Left forelimb (tissue), 1 donor: ENCODE measurements around the gene NR2F6.

Source experiments
- DNase-seq: peaks from one replicate; pipeline ENCODE4 v3.0.0-alpha.2; 2018; ENCODE audit warnings: low spot score

The NR2F6 gene

GRCh38 chr19:17263712-17264640 is 18.3 kb upstream of the NR2F6 start:
- DNase-seq: no peak

DNA sequence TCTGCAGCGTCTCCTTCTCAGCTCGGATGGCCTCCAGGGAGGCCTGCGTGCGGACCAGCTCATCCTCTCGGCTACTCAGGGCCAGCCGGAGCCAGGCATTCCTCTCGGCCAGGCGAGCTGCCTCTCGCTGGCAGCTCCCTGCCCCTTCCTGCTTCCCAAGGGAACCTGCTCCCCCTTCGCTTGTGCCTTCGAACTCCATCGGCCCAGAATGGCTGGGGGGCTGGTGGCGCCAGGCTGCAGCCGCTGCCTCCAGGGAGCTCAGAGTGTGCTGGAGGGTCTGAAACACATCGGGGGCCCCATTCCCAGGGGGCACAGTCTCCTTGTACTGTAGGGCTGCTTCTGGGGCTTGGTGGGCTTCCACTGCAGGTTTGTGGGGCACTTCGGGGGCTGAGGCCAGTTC is 16.8 kb upstream of the NR2F6 start:
- DNase-seq: no peak

DNA sequence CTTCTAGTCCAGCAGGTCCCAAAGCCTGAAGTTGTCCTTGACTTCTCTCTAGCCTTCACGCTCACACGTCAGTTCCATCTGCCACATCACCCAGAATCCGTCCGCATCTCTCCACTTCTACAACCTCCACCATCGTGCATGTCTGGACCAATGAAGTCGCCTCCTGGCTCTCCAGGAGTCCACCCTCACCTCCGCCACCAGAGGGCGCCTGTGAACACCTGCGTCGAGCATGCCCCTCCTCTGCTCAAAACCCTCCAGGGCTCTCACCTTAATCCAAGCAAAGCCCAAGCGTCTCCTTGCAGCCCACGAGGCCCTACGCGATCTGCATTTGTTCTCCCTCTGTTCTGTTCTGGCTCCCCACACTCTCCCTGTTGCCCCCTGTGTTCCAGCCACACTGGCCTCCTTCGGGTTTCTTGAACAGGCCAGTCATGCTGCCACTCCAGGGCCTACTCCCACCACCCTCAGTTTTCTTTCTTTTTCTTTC is 15.2 kb upstream of the NR2F6 start:
- no peak for DNase-seq

- no peak for DNase-seq
These were observed 14.2 kb upstream of the NR2F6 start for GRCh38 chr19:17259934-17260333.

DNA sequence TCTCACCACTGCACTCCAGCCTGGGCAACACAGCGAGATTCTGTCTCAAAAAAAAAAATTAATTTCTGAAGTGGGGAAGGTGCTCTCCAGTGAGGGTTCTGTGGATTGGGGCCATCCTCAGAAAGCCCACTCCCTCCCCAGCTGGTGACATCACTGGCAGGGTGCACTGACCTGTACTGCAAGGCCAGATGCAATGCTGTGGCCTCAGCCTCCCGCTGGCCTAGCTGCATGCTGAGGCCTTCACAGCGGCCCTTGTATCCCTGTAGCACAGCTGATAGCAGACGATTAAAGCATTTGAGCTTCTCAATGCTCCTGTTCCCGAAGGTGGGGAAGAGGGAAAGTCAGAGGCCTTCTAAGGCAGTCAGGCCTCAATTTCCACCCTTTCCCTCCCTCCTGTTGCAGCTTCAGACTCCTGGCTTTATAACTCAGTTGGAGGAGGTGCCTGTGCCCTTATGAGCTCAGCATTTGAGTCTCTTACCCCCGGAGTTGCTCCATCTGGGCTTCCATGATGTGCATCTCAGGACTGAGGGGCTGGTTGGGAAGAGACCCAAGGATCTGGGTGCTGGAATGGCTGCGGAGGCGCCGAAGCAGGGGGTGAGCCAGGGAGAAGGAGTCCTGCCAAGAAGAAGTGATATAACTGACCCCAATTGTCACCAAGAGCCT is 13.5 kb upstream of the NR2F6 start:
- no peak for DNase-seq

DNA sequence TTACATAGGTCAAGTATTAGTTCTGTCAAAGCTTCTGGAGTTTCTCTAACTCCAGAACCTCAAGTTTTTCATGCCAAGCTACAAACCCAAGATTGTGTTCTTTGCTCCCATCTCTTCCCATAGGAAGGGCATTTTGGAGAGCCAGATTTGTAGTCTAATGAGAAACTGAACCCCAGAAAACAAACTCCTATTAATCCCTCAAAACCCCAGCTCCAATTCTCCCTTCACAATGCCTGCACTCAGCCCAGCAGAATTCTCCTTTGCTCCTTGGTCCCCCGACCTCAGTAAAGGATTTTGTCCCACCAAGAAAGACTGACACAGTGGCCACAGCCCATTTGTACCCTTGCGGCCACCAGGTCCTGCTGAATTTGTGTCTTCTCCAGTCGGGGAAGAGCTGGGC is 10.4 kb upstream of the NR2F6 start:
- DNase-seq: no peak

GRCh38 chr19:17255150-17255621 is 9.5 kb upstream of the NR2F6 start:
- no peak for DNase-seq

DNA sequence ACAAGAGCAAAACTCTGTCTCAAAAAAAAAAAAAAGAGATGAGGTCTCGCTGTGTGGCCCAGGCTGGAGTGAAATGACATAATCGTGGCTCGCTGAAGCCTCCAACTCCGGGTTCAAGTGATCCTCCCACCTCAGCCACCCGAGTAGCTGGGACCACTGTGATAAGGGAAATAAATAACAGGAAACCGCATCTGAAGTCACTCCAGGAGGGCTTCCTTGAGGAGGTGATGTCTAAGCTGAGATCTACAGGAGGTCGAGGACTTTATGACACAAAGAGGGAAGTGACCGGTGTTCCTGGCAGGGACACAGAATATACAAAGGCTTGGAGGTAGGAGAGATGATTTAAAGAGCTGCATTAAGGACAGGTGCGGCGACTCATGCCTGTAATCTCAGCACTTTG is 8.9 kb upstream of the NR2F6 start:
- DNase-seq: no peak

GRCh38 chr19:17249887-17250548 is 4.3 kb upstream of the NR2F6 start:
- no peak for DNase-seq

DNA sequence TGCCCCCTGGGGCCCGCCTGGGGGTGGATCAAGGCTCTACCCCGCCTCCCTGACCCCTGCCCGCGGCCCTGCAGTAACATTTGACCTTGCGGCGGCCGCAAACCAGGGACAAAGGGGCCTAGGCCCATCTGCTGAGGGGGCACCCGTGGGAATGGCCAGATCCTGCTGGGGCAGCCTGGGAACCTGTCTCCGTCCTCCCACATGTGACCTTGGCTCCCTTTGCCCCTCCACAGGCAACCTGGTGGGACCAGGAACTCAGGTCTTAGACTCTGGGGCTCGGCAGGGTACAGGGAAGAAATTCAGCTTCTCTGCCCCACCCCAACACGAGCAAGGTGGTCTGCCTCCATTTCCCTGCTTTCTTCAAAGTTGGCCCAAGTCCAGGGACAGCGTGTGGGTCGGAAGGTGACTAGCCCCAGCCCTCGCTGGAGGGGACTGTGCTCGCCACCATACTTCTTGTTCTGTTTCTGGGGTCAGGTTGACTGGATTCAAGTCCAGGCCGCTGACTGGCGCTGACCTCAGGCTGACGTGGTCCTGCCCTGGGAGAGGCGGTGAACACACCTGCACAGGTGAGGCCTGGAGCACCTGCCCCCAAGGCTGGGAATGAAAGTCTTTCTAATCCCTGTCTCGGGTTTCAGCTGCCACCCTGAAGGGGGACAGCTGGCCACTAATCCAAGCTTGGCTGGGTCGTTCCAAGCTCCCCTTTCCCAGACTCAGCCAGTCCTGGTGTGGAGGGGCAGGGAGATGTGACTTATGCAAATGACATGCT is 2.5 kb upstream of the NR2F6 start:
- DNase-seq: no peak

DNA sequence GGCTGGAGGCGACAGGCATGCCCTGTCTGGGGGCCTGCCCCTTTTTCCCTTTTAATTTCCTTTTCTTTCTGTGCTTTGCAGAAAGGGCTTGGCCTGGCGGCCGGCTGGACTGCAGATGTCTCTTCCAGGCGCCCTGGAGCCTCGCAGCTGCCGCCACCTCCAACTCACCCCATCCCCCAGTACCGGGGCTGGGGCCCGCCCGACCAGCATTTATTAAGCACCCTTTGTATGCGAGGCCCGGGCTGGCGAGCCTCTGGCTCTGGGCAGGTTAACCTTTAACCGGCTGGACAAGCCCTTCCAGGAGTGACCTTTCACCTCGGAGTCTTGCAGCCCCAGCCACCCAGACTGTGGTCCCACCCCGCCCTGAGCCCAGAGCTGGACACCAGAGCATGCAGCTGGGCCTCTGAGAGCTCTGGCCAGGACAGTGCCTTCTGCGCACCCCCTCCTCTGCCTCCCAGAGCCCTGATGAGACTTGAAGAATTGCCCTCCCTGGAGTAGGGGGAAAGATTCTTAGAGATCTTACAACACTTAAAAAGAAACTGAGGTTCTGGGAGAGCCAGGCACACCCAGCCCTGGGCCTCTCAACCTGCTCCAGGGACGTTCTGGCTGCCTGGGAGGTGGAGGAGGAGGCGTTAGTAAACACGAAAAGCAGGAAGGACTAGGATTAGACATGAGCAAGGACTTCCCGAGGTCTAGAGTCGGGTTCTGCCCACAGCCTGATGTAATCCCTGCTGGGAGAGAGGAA is 1.1 kb upstream of the NR2F6 start:
- DNase-seq: no peak

DNA sequence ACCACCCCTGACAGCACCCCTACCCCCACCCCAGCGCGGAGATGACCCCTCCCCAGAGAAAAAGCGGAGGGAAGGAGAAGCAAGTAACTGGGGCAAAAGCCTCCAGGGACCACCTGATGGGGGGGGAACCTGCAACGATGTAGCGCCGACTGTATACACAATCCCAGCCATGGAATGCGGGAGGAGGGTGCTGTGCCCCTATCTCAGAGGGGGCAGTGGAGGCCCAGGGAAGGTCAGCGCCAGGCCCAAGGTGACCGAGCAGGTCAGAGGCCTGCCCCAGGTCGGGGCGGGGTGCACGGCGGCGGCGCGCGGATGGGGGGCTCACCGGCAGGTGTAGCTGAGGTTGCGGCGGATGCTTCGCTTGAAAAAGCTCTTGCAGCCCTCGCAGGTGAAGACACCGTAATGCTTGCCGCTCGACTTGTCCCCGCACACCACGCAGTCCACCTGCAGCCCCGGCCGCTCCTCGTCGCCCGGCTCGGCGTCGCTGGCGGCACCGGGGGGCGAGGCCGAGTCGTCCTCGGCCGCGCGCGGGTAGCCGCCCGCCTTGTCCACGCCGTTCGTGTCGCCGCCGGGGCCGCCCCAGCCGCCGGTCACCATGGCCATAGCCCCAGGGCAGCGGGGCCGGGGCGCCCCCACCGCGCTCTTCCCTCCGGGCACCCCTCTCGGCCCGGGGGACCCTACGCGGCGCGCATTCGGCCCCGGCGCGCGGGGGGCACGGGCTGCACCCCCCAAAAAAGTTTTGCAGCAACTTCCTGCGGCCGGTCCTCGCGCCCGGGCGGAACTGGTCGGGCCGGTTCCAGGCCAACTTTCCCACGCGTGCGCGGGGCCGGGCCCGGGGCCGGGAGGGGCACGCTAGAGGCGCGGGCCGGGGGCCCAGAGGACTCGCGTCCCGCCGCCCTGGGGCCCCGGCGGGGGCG is 843 bp downstream of the NR2F6 start:
- DNase-seq: no peak

GRCh38 chr19:17243830-17244617 is 1.7 kb downstream of the NR2F6 start:
- no peak for DNase-seq

DNA sequence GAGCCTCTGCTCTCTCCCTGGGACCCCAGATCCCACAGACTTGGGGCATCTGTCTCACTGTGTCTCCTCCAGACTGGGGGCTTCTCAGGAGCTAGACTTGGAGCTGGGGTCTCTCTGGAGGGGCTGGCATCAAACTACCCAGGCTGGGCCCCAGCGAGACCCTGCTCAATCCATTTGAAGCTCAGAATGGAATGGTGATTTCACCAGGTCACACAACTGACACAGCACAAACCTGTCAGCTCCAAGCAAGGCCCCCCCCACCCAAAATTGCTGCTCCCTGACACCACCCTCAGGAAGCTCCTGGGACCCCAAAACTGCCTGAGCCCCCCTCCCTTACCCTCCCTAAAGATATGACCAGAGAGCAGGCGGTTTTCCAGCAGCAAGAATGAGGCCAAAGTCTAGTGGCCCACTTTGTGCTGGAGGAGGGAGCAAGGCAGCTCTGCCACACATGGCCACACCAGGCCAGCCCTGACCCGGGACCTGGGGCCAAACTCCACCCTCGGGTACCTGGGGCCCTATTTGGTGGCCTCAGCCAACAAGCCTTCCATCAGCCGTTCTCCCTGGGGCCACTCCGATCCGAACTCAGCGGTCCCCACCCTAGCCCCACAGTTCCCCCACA is 2.4 kb downstream of the NR2F6 start:
- DNase-seq: no peak

GRCh38 chr19:17242431-17243208 is 3.1 kb downstream of the NR2F6 start:
- no peak for DNase-seq

DNA sequence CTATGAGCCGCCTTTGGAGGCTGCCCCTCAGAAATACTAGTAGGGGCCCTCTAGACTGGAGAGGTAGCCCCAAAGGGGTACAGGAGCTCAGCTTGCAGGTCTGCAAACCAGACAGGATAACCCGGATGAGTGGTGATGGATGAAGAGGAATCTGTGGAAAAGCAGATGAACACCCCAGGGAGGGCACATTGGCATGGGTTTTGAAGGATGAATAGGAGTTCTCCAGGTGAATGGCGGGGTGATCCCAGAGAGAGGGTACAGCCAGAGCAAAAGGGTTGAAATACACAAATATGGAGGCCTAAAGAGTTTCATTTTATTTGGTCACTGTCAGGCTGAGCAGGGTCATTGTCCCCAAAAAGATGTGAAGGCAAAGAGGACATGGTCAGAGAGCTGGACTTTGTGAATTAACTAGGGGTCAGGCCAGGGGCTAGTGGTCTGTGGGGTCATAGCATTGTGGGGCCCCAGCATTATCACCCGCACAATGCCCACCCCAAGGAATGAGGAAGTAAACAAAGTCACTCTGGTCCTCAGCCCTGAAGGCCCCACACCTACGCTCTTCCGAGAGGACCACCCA is 4.8 kb downstream of the NR2F6 start:
- no peak for DNase-seq

- DNase-seq: no peak
These were observed 5.5 kb downstream of the NR2F6 start for GRCh38 chr19:17240062-17240752.
